ENCODE results near the gene HPGDS. TPM values are rescaled to one million over a fixed set of nuclear protein-coding genes. Genes with fewer than 3 reads are reported as not detected.

HPGDS gene
- polyA plus RNA-seq, 1 donor (not counting 4 experiments of a cell fraction or from before 2014, with no cell fraction given): not detected

DNA sequence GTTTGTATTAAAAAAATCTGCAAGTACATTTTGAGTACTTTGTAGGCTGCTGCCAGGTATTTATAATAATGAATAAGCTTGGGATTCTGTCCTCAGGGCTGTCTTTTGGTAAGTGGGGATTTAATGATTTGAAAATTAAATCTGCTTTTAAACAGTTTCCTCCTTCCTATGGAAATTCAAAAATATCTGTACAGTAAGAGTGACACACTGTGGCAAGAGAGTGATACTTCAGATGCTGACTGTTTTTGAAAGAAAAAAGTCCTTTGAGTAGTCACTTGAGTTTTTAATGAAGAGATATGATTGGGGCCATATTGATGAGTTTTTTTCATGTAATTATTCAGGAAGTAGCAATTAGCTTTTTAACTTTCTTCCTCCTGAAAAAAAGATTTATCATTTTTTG lies 85.8 kb downstream of the HPGDS start:
- Histone ChIP-seq H3K4me1 (ENCODE audit: control insufficient read depth, extremely low read depth, insufficient read depth, low read length) (peaks cover 19% of the 10 kb centered on the region), H3K27ac (ENCODE audit: control insufficient read depth, insufficient read depth, low read length) (no peak overlapping the region), H3K79me2 (ENCODE audit: control insufficient read depth, insufficient read depth, low read length) (no peaks in the 10 kb centered on the region), H3K9me1 (ENCODE audit: control insufficient read depth, extremely low read depth, insufficient read depth, low read length) (no peaks in the 10 kb centered on the region), H3K4me3 (ENCODE audit: control insufficient read depth in 2 of 3, extremely low read depth in 1 of 3, insufficient read depth in 2 of 3, low read depth in 1 of 3, low read length in 3 of 3) (no peak overlapping the region), H3K9me3 (ENCODE audit: control insufficient read depth, low read depth, low read length) (no peaks in the 10 kb centered on the region), H4K20me1 (ENCODE audit: control insufficient read depth, extremely low read depth, insufficient read depth, low read length) (no peaks in the 10 kb centered on the region), H3K27me3 (ENCODE audit: control insufficient read depth, extremely low read depth, insufficient read depth, low read length) (no peaks in the 10 kb centered on the region), H3K4me2 (ENCODE audit: control insufficient read depth, extremely low read depth, insufficient read depth, low read depth, low read length) (no peak overlapping the region), H3K36me3 (ENCODE audit: control insufficient read depth in 2 of 2, extremely low read depth in 1 of 2, insufficient read depth in 2 of 2, low read length in 2 of 2) (peaks cover 2 to 4% of the 10 kb centered on the region in 2 experiments), H3K9ac (ENCODE audit: control insufficient read depth, extremely low read depth, insufficient read depth, low read length) (no peak overlapping the region), H2AFZ (ENCODE audit: control insufficient read depth, low read length) (no peak overlapping the region)
- FAIRE-seq (no peak), DNase-seq (ENCODE audit: low read depth, low spot score) (no peak)
- dilution Hi-C loops (cut with MboI; ENCODE audit: extremely low pct_ligation_motif_present, low sequenced_read_pairs): no loop called here
- TF ChIP-seq EZH2 (IDR thresholded peaks at IDR 0.05; ENCODE audit: low read length): no peak
- TF ChIP-seq, protein P1, sequence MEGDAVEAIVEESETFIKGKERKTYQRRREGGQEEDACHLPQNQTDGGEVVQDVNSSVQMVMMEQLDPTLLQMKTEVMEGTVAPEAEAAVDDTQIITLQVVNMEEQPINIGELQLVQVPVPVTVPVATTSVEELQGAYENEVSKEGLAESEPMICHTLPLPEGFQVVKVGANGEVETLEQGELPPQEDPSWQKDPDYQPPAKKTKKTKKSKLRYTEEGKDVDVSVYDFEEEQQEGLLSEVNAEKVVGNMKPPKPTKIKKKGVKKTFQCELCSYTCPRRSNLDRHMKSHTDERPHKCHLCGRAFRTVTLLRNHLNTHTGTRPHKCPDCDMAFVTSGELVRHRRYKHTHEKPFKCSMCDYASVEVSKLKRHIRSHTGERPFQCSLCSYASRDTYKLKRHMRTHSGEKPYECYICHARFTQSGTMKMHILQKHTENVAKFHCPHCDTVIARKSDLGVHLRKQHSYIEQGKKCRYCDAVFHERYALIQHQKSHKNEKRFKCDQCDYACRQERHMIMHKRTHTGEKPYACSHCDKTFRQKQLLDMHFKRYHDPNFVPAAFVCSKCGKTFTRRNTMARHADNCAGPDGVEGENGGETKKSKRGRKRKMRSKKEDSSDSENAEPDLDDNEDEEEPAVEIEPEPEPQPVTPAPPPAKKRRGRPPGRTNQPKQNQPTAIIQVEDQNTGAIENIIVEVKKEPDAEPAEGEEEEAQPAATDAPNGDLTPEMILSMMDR (optimal IDR thresholded peaks at IDR 0.05 in 1 of 3, IDR thresholded peaks at IDR 0.05 in 1 of 3, conservative IDR thresholded peaks at IDR 0.05 in 1 of 3; ENCODE audit: extremely low read depth in 1 of 3, insufficient read depth in 2 of 3, low read length in 3 of 3): peak in 1 of 3 experiments; percentile 36

DNA sequence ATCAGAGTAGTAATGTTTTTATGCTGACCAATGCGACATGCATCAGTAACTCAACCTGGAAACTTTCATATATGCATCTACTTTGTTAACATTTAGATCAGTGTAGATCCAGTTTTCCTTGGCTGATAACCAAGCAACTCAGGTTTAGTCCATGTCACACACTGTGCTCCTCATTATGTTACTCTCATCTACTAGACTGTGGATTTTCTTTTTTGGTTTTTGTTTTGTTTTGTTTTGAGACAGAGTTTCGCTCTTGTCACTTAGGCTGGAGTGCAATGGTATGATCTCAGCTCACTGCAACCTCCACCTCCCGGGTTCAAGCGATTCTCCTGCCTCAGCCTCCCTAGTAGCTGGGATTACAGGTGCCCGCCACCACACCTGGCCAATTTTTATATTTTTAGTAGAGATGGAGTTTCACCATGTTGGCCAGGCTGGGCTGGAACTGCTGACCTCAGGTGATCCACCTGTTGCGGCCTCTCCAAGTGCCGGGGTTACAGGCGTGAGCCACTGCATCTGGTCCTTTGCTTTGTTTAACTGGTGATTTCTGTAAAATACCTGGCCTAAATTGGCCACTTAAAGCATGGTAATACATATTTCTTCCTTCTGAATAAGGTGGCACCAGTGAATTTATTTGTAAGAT lies 86.4 kb downstream of the HPGDS start:
- Histone ChIP-seq H3K79me2 (ENCODE audit: control insufficient read depth, insufficient read depth, low read length) (no peaks in the 10 kb centered on the region), H3K4me2 (ENCODE audit: control insufficient read depth, extremely low read depth, insufficient read depth, low read depth, low read length) (no peak overlapping the region), H3K9ac (ENCODE audit: control insufficient read depth, extremely low read depth, insufficient read depth, low read length) (no peak overlapping the region), H3K27me3 (ENCODE audit: control insufficient read depth, extremely low read depth, insufficient read depth, low read length) (no peaks in the 10 kb centered on the region), H2AFZ (ENCODE audit: control insufficient read depth, low read length) (no peak overlapping the region), H3K27ac (ENCODE audit: control insufficient read depth, insufficient read depth, low read length) (no peak overlapping the region), H3K9me1 (ENCODE audit: control insufficient read depth, extremely low read depth, insufficient read depth, low read length) (no peaks in the 10 kb centered on the region), H3K9me3 (ENCODE audit: control insufficient read depth, low read depth, low read length) (no peaks in the 10 kb centered on the region), H3K36me3 (ENCODE audit: control insufficient read depth in 2 of 2, extremely low read depth in 1 of 2, insufficient read depth in 2 of 2, low read length in 2 of 2) (peaks cover 2 to 4% of the 10 kb centered on the region in 2 experiments), H3K4me1 (ENCODE audit: control insufficient read depth, extremely low read depth, insufficient read depth, low read length) (peaks cover 19% of the 10 kb centered on the region), H4K20me1 (ENCODE audit: control insufficient read depth, extremely low read depth, insufficient read depth, low read length) (no peaks in the 10 kb centered on the region), H3K4me3 (ENCODE audit: control insufficient read depth in 2 of 3, extremely low read depth in 1 of 3, insufficient read depth in 2 of 3, low read depth in 1 of 3, low read length in 3 of 3) (no peak overlapping the region)
- TF ChIP-seq EZH2 (IDR thresholded peaks at IDR 0.05; ENCODE audit: low read length): no peak
- TF ChIP-seq, protein P1 (optimal IDR thresholded peaks at IDR 0.05 in 1 of 3, IDR thresholded peaks at IDR 0.05 in 1 of 3, conservative IDR thresholded peaks at IDR 0.05 in 1 of 3; ENCODE audit: extremely low read depth in 1 of 3, insufficient read depth in 2 of 3, low read length in 3 of 3): no peak
- dilution Hi-C loops (cut with MboI; ENCODE audit: extremely low pct_ligation_motif_present, low sequenced_read_pairs): no loop called here
- FAIRE-seq: no peak
- DNase-seq (ENCODE audit: low read depth, low spot score): no peak

Measured in keratinocyte (primary cell).